HG02642 (cell line): ENCODE results near the gene CMTM4.
"Not testable (repeated sequence)": the region's sequence is repeated elsewhere in the genome, so short reads cannot be mapped to it uniquely, and the experiment has no call there.

Source experiments
- ATAC-seq: cut with Tn5 transposase; IDR thresholded peaks from one replicate; pipeline ENCODE4 v1.9.1; 2021; ENCODE audit warnings: mild to moderate bottlenecking; ENCODE audit not compliant: unreplicated experiment, poor library complexity

Gene CMTM4

DNA sequence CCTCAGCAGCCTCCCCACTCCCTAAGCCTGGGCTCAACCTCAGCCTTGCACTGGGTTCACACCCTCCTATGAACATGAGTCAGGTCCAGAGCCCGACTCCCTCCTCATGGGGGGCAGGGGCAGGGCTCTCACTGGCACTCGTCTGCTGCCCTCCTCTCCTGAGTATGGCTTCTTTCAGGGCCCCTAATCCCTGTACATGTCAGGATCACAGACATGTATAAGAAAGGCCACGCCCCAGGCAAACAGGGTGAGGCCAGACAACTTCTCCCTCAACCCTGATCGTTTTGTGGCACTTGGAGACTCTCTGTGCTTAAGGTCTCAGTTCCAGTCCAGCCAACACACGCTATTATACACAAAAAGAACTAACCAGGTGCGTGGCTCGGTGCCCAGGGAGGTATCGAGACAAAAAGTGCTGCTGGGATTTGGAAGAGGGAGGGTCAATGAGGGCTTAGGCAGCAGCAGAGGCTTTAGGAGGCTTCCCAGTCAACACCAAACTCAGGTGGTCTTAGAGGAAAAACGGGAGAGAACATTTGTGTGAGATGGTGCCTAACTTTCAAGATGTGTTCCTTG lies 46.8 kb downstream of the CMTM4 start:
- no peak for ATAC-seq

- no peak for ATAC-seq
Observed at GRCh38 chr16:66649167-66649566, 47.4 kb downstream of the CMTM4 start.

GRCh38 chr16:66647866-66648265 lies 48.7 kb downstream of the CMTM4 start:
- no peak for ATAC-seq

GRCh38 chr16:66641387-66641786 lies 55.2 kb downstream of the CMTM4 start:
- ATAC-seq: no peak

DNA sequence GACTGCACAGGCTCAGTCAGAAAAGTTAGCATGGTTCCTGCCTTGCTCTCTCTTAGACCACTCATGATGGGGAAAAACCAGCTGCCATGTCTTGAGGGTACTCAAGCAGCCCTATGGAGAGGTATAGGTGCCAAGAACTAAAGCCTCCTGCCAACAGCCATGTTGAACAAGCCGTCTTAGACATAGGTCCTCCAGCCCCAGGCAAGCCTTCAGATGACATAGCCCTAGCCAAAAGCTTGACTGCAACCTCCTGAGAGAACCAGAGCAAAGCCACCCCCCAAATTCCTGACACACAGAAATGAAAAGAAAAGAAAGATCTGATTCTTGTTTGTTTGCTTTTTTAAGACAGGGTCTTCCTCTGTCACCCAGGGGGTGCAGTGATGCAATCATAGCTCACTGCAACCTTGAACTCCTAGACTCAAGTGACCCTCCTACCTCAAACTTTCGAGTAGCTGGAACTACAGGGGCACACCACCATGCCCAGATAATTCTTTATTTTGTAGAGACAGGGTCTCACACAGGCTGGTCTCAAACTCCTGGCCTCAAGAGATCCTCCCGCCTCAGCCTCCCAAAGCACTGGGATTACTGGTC lies 55.7 kb downstream of the CMTM4 start:
- no peak for ATAC-seq

- no peak for ATAC-seq
Observed at GRCh38 chr16:66639091-66639885, 57.3 kb downstream of the CMTM4 start.

- no peak for ATAC-seq
Observed at GRCh38 chr16:66637806-66638205, 58.7 kb downstream of the CMTM4 start.

GRCh38 chr16:66636199-66636598 lies 60.3 kb downstream of the CMTM4 start:
- no peak for ATAC-seq

DNA sequence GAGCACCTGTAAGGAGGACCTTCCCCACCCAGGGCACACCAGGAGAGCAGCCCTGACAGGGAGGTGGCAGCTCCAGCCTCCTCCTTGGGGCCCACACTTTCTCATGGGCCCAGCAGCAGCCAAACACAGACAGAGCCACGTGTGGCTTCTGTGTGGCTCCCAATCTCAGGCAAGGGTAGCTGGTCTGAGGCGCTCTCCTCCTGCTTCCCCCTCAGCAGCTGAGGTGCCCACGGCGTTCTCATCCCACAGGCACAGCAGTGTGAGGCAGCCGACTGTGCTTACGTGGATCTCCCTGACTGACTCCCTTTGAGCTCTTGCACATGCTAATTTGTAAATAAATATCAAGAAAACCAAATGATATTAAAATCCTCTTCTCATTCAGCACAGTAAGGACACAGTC lies 61.1 kb downstream of the CMTM4 start:
- no peak for ATAC-seq

DNA sequence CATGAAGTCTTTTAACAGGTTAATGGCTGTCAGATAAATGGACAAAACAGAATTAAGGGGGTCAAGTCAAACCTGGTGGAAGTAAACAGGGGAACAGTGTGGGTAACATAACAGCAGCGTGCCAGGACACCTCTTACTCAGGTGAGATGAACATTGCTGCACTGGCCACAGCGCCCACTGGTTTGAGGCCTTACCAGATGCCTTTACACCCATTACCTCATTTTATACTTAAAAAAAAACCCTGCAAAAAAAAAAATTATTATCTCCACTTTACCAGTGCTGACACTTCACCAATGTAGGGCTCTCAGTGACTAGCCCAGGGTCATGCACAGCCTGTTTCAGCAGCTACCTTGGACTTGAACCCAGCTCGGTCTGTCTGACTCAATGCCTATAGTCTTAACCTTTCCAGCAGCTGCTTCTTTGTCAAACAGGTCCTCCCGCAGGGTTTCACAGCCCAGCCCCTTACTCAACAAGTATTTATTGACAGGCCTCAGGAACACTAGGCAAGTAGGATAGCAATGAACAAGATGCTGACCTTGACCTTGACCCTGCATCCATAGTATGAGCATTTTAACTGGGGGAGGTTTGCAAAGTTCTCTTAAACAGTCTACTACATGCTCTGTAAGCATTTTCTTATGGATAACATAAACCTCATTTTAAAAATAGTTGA lies 61.9 kb downstream of the CMTM4 start:
- no peak for ATAC-seq

DNA sequence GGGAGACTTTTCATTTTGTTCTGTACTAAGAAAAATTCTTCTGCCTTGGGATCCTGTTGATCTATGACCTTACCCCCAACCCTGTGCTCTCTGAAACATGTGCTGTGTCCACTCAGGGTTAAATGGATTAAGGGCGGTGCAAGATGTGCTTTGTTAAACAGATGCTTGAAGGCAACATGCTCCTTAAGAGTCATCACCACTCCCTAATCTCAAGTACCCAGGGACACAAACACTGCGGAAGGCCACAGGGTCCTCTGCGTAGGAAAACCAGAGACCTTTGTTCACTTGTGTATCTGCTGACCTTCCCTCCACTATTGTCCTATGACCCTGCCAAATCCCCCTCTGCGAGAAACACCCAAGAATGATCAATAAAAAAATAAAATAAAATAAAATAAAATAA lies 65.0 kb downstream of the CMTM4 start:
- ATAC-seq: not testable (repeated sequence)

GRCh38 chr16:66630561-66631260 lies 65.8 kb downstream of the CMTM4 start:
- not testable (repeated sequence) for ATAC-seq

DNA sequence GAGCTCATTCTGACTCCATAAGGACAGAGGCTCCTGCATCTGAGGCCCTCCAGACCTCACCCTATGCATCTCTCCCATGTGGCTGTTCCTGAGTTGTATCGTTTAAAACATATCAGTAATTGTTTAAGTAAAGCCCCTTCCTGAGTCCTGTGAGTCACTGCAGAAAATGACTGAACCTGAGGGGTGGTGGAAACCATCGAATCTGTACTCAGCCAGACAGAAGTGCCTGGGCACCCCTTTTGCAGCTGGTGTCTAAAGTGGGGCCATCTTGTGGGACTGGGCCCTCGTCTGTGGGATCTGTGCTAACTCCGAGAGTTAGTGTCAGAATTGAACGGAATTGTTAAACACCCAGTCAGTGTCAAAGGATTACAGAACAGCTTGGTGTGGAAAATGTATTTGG lies 66.7 kb downstream of the CMTM4 start:
- ATAC-seq: no peak

DNA sequence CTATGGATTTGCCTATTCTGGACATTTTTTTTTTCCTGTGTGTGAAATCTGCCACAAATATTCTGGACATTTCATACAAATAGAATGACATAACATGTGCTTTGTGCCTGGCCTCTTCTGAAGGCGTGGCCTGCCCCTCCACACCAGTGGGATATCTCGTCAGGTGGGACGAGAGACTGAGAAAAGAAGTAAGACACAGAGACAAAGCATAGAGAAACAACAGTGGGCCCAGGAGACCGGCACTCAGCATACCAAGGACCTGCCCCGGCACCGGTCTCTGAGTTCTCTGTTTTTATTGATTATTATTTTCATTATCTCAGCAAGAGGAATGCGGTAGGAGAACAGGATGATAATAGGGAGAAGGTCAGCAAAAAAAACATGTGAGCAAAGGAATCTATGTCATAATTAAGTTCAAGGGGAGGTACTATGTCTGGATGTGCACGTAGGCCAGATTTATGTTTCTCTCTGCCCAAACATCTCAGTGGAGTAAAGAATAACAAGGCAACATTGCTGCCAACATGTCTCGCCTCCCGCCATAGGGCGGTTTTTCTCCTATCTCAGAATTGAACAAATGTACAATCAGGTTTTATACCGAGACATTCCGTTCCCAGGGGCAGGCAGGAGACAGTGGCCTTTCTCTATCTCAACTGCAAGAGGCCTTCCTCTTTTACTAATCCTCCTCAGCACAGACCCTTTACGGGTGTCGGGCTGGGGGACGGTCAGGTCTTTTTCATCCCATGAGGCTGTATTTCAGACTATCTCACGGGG lies 68.7 kb downstream of the CMTM4 start:
- not testable (repeated sequence) for ATAC-seq

- no peak for ATAC-seq
Observed at GRCh38 chr16:66623755-66624154, 72.8 kb downstream of the CMTM4 start.

DNA sequence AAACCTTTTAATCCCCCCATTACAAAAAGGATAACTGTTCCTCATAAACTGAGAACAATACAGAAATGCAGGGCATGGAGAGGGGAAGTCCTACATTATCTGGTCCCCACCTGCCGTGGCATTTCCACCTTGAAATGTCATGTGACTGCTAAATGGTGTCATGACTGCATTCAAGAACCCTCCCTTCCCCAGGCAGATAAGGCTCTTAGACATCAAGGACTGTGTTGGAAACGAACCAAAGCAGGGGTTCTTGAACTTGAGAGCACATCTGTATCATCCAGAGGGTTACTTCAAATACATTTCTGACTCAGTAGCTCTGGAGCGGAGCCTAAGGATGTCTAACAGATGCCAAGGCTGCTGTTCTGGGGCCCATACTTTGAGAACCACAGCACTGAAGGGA lies 73.7 kb downstream of the CMTM4 start:
- ATAC-seq: no peak

GRCh38 chr16:66621973-66622372 lies 74.6 kb downstream of the CMTM4 start:
- ATAC-seq: no peak

DNA sequence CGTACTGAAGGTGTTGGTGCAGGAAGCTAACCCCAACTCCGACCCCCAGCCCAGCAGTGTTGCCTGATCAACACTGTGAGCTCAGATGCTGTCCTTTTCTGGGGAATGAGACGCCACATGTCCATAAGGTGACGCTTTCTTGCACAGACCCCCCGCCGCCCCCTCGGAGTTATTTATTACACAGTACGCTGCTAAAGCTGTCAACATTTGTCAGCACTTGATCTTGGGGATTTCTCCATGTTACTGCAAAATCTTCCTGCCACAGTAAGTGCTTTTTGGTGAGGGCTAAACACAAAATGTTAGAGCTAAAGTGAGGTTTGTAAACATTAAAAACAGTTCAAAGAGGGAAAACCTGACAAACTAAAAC lies 76.1 kb downstream of the CMTM4 start:
- ATAC-seq: no peak

GRCh38 chr16:66619534-66620428 lies 76.8 kb downstream of the CMTM4 start:
- no peak for ATAC-seq
